ENCODE data around the gene PLEK. TPM values are rescaled to one million over a fixed set of nuclear protein-coding genes. Genes with fewer than 3 reads are reported as not detected.
"Not testable (repeated sequence)": the region's sequence is repeated elsewhere in the genome, so short reads cannot be mapped to it uniquely, and the experiment has no call there.

The PLEK gene
- total RNA-seq, 1 donor from 2014 or later: not detected

- H3K27me3 ChIP-seq (ENCODE audit: control insufficient read depth, insufficient read depth, low read length): no peaks in the 10 kb centered on the region
- TF ChIP-seq, protein P1, sequence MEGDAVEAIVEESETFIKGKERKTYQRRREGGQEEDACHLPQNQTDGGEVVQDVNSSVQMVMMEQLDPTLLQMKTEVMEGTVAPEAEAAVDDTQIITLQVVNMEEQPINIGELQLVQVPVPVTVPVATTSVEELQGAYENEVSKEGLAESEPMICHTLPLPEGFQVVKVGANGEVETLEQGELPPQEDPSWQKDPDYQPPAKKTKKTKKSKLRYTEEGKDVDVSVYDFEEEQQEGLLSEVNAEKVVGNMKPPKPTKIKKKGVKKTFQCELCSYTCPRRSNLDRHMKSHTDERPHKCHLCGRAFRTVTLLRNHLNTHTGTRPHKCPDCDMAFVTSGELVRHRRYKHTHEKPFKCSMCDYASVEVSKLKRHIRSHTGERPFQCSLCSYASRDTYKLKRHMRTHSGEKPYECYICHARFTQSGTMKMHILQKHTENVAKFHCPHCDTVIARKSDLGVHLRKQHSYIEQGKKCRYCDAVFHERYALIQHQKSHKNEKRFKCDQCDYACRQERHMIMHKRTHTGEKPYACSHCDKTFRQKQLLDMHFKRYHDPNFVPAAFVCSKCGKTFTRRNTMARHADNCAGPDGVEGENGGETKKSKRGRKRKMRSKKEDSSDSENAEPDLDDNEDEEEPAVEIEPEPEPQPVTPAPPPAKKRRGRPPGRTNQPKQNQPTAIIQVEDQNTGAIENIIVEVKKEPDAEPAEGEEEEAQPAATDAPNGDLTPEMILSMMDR (IDR thresholded peaks at IDR 0.05; ENCODE audit: insufficient read depth, low read length, severe bottlenecking): no peak
- DNase-seq (ENCODE audit: low read depth): no peak
- no peak for FAIRE-seq
- H3K4me3 ChIP-seq (ENCODE audit: low read depth, low read length): no peak overlapping the region
- H3K36me3 ChIP-seq (ENCODE audit: control insufficient read depth, insufficient read depth, low read length): no peaks in the 10 kb centered on the region
These were observed 76.9 kb downstream of the PLEK start for GRCh38 chr2:68441994-68442322.

DNA sequence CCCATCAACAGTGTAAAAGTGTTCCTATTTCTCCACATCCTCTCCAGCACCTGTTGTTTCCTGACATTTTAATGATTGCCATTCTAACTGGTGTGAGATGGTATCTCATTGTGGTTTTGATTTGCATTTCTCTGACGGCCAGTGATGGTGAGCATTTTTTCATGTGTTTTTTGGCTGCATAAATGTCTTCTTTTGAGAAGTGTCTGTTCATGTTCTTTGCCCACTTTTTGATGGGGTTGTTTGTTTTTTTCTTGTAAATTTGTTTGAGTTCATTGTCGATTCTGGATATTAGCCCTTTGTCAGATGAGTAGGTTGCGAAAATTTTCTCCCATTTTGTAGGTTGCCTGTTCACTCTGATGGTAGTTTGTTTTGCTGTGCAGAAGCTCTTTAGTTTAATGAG, 81.3 kb downstream of the PLEK start:
- not testable (repeated sequence) for H3K36me3 ChIP-seq (ENCODE audit: control insufficient read depth, insufficient read depth, low read length); FAIRE-seq; H3K4me3 ChIP-seq (ENCODE audit: low read depth, low read length); DNase-seq (ENCODE audit: low read depth); H3K27me3 ChIP-seq (ENCODE audit: control insufficient read depth, insufficient read depth, low read length)

Other genes with a start within 250 kb of the PLEK start
- 13.2 TPM in 2 replicates for gene PNO1, start 207.4 kb upstream of the PLEK start, total RNA-seq
- 19.2 and 26.5 TPM in 2 replicates for gene PPP3R1, start 112.8 kb upstream of the PLEK start, total RNA-seq
- 0.26 TPM in 1 of 2 replicates, not detected in the other for gene CNRIP1, start 45.3 kb upstream of the PLEK start, total RNA-seq
- gene FBXO48, start 102.0 kb downstream of the PLEK start, total RNA-seq: 0.26 and 0.64 TPM in 2 replicates
- 4.2 and 6.1 TPM in 2 replicates for gene APLF, start 102.3 kb downstream of the PLEK start, total RNA-seq